ENCODE data around the gene ZNF579. TPM values are rescaled to one million over a fixed set of nuclear protein-coding genes. Genes with fewer than 3 reads are reported as not detected.

The ZNF579 gene
- total and polyA plus RNA-seq, 2 of the 13 experiments (the other 11 are each of a cell fraction or from before 2014, with no cell fraction given): 2.1 to 2.9 TPM

GRCh38 chr19:55605637-55606470 is 25.2 kb upstream of the ZNF579 start, which contains the start of gene ZNF865 (continued):
- TF ChIP-seq MXI1 (IDR thresholded peaks at IDR 0.05; ENCODE audit: borderline replicate concordance, low read depth, low read length) (no peak), KAT2B (IDR thresholded peaks at IDR 0.05; ENCODE audit: borderline replicate concordance, low read depth, low read length) (no peak), STAG1 (CRISPR knock-in tag; IDR thresholded peaks at IDR 0.05) (peak; percentile 80), TARDBP (CRISPR knock-in tag; IDR thresholded peaks at IDR 0.05) (no peak), ZNF34 (CRISPR knock-in tag; IDR thresholded peaks at IDR 0.05; ENCODE audit: borderline replicate concordance) (no peak), ZNF264 (CRISPR knock-in tag; IDR thresholded peaks at IDR 0.05) (no peak), ZNF552 (CRISPR knock-in tag; IDR thresholded peaks at IDR 0.05; ENCODE audit: borderline replicate concordance) (no peak), ZUFSP (CRISPR knock-in tag; IDR thresholded peaks at IDR 0.05; ENCODE audit: borderline replicate concordance) (no peak), ETS1 (CRISPR knock-in tag; IDR thresholded peaks at IDR 0.05) (no peak), ZNF609 (CRISPR knock-in tag; IDR thresholded peaks at IDR 0.05; ENCODE audit: borderline replicate concordance) (no peak), ZBTB46 (CRISPR knock-in tag; IDR thresholded peaks at IDR 0.05; ENCODE audit: borderline replicate concordance) (no peak), ZBTB21 (CRISPR knock-in tag; IDR thresholded peaks at IDR 0.05) (no peak), ZNF10 (CRISPR knock-in tag; IDR thresholded peaks at IDR 0.05; ENCODE audit: borderline replicate concordance, low read depth) (no peak), MLLT10 (CRISPR knock-in tag; IDR thresholded peaks at IDR 0.05) (no peak), ZKSCAN1 (IDR thresholded peaks at IDR 0.05; ENCODE audit: low read length) (no peak), CCDC6 (CRISPR knock-in tag; IDR thresholded peaks at IDR 0.05) (no peak), PRMT3 (CRISPR knock-in tag; IDR thresholded peaks at IDR 0.05; ENCODE audit: borderline replicate concordance, low read depth) (no peak), ZNF513 (CRISPR knock-in tag; conservative IDR thresholded peaks at IDR 0.05) (no peak)
